ENCODE measurements around the gene PDE4C.

PDE4C gene

GRCh38 chr19:18251587-18252369, 25.5 kb upstream of the PDE4C start:
- TF ChIP-seq FOXK2 (IDR thresholded peaks at IDR 0.05) (no peak), L3MBTL2 (conservative IDR thresholded peaks at IDR 0.05) (no peak), SP1 (IDR thresholded peaks at IDR 0.05) (no peak), ELF4 (IDR thresholded peaks at IDR 0.05) (no peak), HDGF (IDR thresholded peaks at IDR 0.05; ENCODE audit: borderline replicate concordance) (no peak), NFRKB (IDR thresholded peaks at IDR 0.05) (no peak), BHLHE40 (IDR thresholded peaks at IDR 0.05; ENCODE audit: borderline replicate concordance) (no peak), FOXM1 (IDR thresholded peaks at IDR 0.05; ENCODE audit: borderline replicate concordance) (no peak), ARNT (IDR thresholded peaks at IDR 0.05) (no peak)
- ChIA-PET CTCF (interaction anchor here (0.5 to 4.5 kb wide), 14 partner anchors 8 to 445 kb away, joined by 3 to 30 read pairs (median 3); partner anchors contain the start of gene RAB3A), POLR2A (interaction anchor here (1.0 to 2.1 kb wide), 4 partner anchors 27 to 77 kb away, joined by 3 to 5 read pairs (median 4); no protein-coding TSS in a partner anchor)
- DNase-seq (ENCODE audit: extremely low spot score): peak; percentile 82

DNA sequence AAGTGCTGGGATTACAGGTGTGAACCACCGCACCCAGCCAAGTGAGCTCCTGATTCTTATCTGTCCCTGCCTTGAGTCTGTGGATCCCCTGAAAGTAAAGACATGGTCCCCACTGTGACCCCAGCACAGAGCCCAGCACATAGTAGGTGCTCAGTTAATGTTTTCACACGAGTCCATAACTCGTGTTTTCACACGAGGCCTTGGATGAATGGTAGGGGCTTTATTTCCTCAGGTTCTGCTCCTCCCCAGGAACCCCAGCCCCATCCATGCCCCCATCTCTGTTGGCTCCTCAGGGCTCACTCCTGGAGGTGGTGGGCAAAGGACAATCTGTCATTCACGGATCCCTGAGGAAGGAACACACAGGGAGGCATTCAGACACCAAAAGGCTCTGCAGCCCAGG, 23.6 kb upstream of the PDE4C start:
- POLR2A ChIA-PET: interaction anchor here (1.8 kb wide), 1 partner anchor 25 kb away, joined by 4 read pairs; no protein-coding TSS in a partner anchor
- TF ChIP-seq SP1 (IDR thresholded peaks at IDR 0.05): no peak
- no peak for DNase-seq (ENCODE audit: extremely low spot score)
- CTCF ChIA-PET: interaction anchor here (1.8 to 4.5 kb wide), 3 partner anchors 42 to 137 kb away, joined by 7 to 30 read pairs (median 8); partner anchors contain the start of gene RAB3A

DNA sequence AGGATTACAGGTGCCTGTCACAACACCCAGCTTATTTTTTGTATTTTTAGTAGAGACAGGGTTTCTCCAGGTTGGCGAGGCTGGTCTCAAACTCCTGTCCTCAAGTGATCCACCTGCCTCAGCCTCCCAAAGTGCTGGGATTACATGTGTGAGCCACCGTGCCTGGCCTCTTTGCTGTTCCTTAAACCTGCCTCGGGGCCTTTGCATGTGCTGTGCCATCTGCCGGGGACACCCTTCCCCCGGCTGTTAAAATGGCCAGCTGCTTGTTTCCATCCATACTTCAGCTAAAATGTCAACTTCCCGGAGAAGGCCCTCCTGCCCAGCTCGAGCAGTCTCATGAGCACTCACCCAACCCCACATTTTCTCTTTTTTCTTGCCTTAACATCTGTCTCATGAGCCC, 19.1 kb upstream of the PDE4C start:
- TF ChIP-seq FOXA1 (IDR thresholded peaks at IDR 0.05): no peak
- no peak for TF ChIP-seq ZNF384 (IDR thresholded peaks at IDR 0.05)
- TF ChIP-seq, protein P1, sequence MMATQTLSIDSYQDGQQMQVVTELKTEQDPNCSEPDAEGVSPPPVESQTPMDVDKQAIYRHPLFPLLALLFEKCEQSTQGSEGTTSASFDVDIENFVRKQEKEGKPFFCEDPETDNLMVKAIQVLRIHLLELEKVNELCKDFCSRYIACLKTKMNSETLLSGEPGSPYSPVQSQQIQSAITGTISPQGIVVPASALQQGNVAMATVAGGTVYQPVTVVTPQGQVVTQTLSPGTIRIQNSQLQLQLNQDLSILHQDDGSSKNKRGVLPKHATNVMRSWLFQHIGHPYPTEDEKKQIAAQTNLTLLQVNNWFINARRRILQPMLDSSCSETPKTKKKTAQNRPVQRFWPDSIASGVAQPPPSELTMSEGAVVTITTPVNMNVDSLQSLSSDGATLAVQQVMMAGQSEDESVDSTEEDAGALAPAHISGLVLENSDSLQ (IDR thresholded peaks at IDR 0.05): no peak
- TF ChIP-seq CTBP1 (IDR thresholded peaks at IDR 0.05; ENCODE audit: borderline replicate concordance): no peak
- no peak for TF ChIP-seq SP1 (IDR thresholded peaks at IDR 0.05)
- TF ChIP-seq LEF1 (IDR thresholded peaks at IDR 0.05; ENCODE audit: borderline replicate concordance): no peak
- no peak for TF ChIP-seq L3MBTL2 (conservative IDR thresholded peaks at IDR 0.05)
- TF ChIP-seq ELF4 (IDR thresholded peaks at IDR 0.05): no peak
- TF ChIP-seq TARDBP (IDR thresholded peaks at IDR 0.05): no peak
- TF ChIP-seq FOXM1 (IDR thresholded peaks at IDR 0.05; ENCODE audit: borderline replicate concordance): no peak
- TF ChIP-seq HDGF (IDR thresholded peaks at IDR 0.05; ENCODE audit: borderline replicate concordance): no peak
- no peak for TF ChIP-seq SUZ12 (IDR thresholded peaks at IDR 0.05)
- no peak for TF ChIP-seq BHLHE40 (IDR thresholded peaks at IDR 0.05; ENCODE audit: borderline replicate concordance)
- TF ChIP-seq NFRKB (IDR thresholded peaks at IDR 0.05): no peak
- no peak for TF ChIP-seq FOXK2 (IDR thresholded peaks at IDR 0.05)
- TF ChIP-seq ARNT (IDR thresholded peaks at IDR 0.05): no peak
- no peak for DNase-seq (ENCODE audit: extremely low spot score)
- ChIA-PET POLR2A (no interaction called here), CTCF (interaction anchor here (0.6 kb wide), 1 partner anchor 37 kb away, joined by 3 read pairs; no protein-coding TSS in a partner anchor)

DNA sequence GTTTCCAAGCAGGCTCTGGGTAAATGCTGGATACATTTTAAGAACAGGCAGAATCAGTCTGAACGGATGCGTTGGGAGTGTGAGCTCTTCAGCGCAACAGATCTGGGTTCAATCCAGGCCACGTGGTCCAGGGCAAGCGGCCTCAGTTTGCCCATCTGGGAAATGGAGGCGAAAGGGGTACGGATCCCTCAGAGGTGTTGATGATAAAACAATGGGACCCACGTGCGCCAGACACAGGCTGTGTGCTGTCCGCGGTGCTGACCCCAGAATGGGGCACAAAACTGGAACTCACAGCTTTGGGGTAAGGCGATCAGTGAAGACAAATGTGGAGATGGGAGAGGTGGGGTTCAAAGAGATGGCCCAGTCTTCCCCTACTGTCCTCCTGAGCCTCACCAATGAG, 13.1 kb upstream of the PDE4C start:
- CTCF ChIA-PET: no interaction called here
- DNase-seq (ENCODE audit: extremely low spot score): no peak
- POLR2A ChIA-PET: interaction anchor here (2.5 kb wide), 1 partner anchor 15 kb away, joined by 8 read pairs; no protein-coding TSS in a partner anchor

DNA sequence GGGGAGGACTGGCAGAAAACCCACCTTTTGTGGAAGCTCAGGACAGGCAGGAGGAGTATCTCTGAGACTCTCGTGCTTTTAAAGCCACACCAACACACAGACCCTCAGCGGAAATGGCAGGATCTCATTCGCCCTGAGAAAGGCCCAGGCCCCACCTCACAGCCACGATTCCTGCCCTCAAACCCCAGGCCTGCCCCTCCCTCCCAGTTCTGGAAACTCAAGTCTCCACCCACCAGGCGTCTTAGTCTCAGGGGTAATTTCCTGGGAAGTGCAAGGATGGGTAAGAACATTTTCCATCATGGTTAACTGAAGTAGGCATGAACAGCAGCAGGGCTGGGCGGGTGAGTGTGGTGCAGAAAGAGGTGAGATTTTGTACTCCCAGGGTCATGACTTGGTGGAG, 8.0 kb upstream of the PDE4C start:
- ChIA-PET CTCF (interaction anchor here (0.9 to 1.4 kb wide), 2 partner anchors 10 to 18 kb away, joined by 5 to 7 read pairs; no protein-coding TSS in a partner anchor), POLR2A (interaction anchor here (1.7 to 1.9 kb wide), 2 partner anchors 10 to 47 kb away, joined by 4 to 14 read pairs; partner anchors contain the start of gene JUND)
- DNase-seq (ENCODE audit: extremely low spot score): no peak
- no peak for TF ChIP-seq BHLHE40 (IDR thresholded peaks at IDR 0.05; ENCODE audit: borderline replicate concordance)
- TF ChIP-seq ELF4 (IDR thresholded peaks at IDR 0.05): no peak
- TF ChIP-seq ARNT (IDR thresholded peaks at IDR 0.05): no peak
- no peak for TF ChIP-seq LEF1 (IDR thresholded peaks at IDR 0.05; ENCODE audit: borderline replicate concordance)
- TF ChIP-seq HDGF (IDR thresholded peaks at IDR 0.05; ENCODE audit: borderline replicate concordance): no peak
- TF ChIP-seq, protein P1 (IDR thresholded peaks at IDR 0.05): no peak

More for the DNA sequence above, 13.1 kb upstream of the PDE4C start:
- no peak for TF ChIP-seq L3MBTL2 (conservative IDR thresholded peaks at IDR 0.05)
- TF ChIP-seq NFRKB (IDR thresholded peaks at IDR 0.05): no peak
- no peak for TF ChIP-seq FOXK2 (IDR thresholded peaks at IDR 0.05)
- TF ChIP-seq SP1 (IDR thresholded peaks at IDR 0.05): no peak
- TF ChIP-seq FOXA1 (IDR thresholded peaks at IDR 0.05): no peak
- TF ChIP-seq CTBP1 (IDR thresholded peaks at IDR 0.05; ENCODE audit: borderline replicate concordance): no peak
- TF ChIP-seq FOXM1 (IDR thresholded peaks at IDR 0.05; ENCODE audit: borderline replicate concordance): no peak
- TF ChIP-seq, protein P1 (IDR thresholded peaks at IDR 0.05): no peak
- TF ChIP-seq BHLHE40 (IDR thresholded peaks at IDR 0.05; ENCODE audit: borderline replicate concordance): no peak
- TF ChIP-seq ELF4 (IDR thresholded peaks at IDR 0.05): no peak
- TF ChIP-seq HDGF (IDR thresholded peaks at IDR 0.05; ENCODE audit: borderline replicate concordance): no peak
- no peak for TF ChIP-seq LEF1 (IDR thresholded peaks at IDR 0.05; ENCODE audit: borderline replicate concordance)

Data from HEK293T (cell line).